K562 (cell line): ENCODE measurements around the gene CLSTN1. TPM values are rescaled to one million over a fixed set of nuclear protein-coding genes. Genes with fewer than 3 reads are reported as not detected.

Source experiments
- ATF1 ChIP-seq, 2 experiments: fragments of 450-650 bp in 1 of 2; IDR thresholded peaks; 2 replicates each; pipeline ENCODE4 v1.6.1; 2016; ENCODE audit warnings: missing compliant biosample characterization in 1 of 2, missing genetic modification characterization in 1 of 2
- C11orf30 ChIP-seq: fragments of 450-650 bp; IDR thresholded peaks from 2 replicates; pipeline ENCODE4 v1.6.1; 2016; ENCODE audit warnings: low read depth, mild to moderate bottlenecking
- E2F3 ChIP-seq: fragments of 250-450 bp; sonication (Bioruptor Pico); IDR thresholded peaks from 2 replicates; pipeline ENCODE4 v1.4.0; 2020; ENCODE audit warnings: mild to moderate bottlenecking
- E2F8 ChIP-seq: fragments of 450-650 bp; IDR thresholded peaks from 2 replicates; pipeline ENCODE4 v1.7.1; 2018; ENCODE audit warnings: mild to moderate bottlenecking, low read depth; ENCODE audit not compliant: partially characterized antibody
- FOXA3 ChIP-seq, 2 experiments: fragments of 450-650 bp in 1 of 2; sonication (generic) in 1 of 2; formaldehyde crosslinking; IDR thresholded peaks in 1 of 2; conservative IDR thresholded peaks in 1 of 2; 2 replicates each; pipeline versions ENCODE4 v1.4.0 to v1.8.0; 2020 to 2022; ENCODE audit warnings: mild to moderate bottlenecking in 2 of 2, missing genetic modification reagents in 1 of 2
- KLF10 ChIP-seq: fragments of 250-450 bp; sonication (Bioruptor Pico); IDR thresholded peaks from 2 replicates; pipeline ENCODE4 v1.6.1; 2021; ENCODE audit warnings: matching md5 sums
- KLF6 ChIP-seq: fragments of 250-450 bp; sonication (Bioruptor Pico); IDR thresholded peaks from 2 replicates; pipeline ENCODE4 v1.4.0; 2020; ENCODE audit warnings: mild to moderate bottlenecking, moderate library complexity, borderline replicate concordance
- PKNOX1 ChIP-seq: fragments of 450-650 bp; IDR thresholded peaks from 2 replicates; pipeline ENCODE4 v1.6.1; 2016
- PML ChIP-seq: IDR thresholded peaks from 2 replicates; pipeline ENCODE4 v1.6.1; 2012; ENCODE audit warnings: low read length, inconsistent platforms
- POLR2A ChIP-seq: fragments of 450-650 bp; conservative IDR thresholded peaks from 2 replicates; pipeline ENCODE4 v1.6.1; 2016
- POLR2AphosphoS2 ChIP-seq: IDR thresholded peaks from 2 replicates; pipeline ENCODE4 v1.6.1; 2012; ENCODE audit warnings: low read length, improper control_type of control experiment
- RBM14 ChIP-seq: fragments of 200-400 bp; formaldehyde crosslinking; IDR thresholded peaks from 2 replicates; pipeline ENCODE4 v1.6.1; 2018; ENCODE audit warnings: low read depth, mild to moderate bottlenecking, low read length, moderate library complexity, borderline replicate concordance; ENCODE audit not compliant: insufficient read depth
- SMARCC2 ChIP-seq: fragments of 450-650 bp; IDR thresholded peaks from 2 replicates; pipeline ENCODE4 v1.6.1; 2017; ENCODE audit warnings: antibody characterized with exemption, moderate library complexity, mild to moderate bottlenecking, low read depth
- TCF7 ChIP-seq: sonication (generic); IDR thresholded peaks from 2 replicates; pipeline ENCODE4 v1.6.1; 2016; ENCODE audit warnings: antibody characterized with exemption, borderline replicate concordance
- ZNF121 ChIP-seq: sonication (generic); formaldehyde crosslinking; conservative IDR thresholded peaks from 2 replicates; pipeline ENCODE4 v1.8.0; 2022; ENCODE audit warnings: missing genetic modification reagents
- ZNF23 ChIP-seq: fragments of 250-450 bp; sonication (Bioruptor Pico); IDR thresholded peaks from 2 replicates; pipeline ENCODE4 v1.4.0; 2020; ENCODE audit warnings: mild to moderate bottlenecking
- ZNF324 ChIP-seq: fragments of 250-450 bp; sonication (Bioruptor Pico); IDR thresholded peaks from 2 replicates; pipeline ENCODE4 v1.4.0; 2020; ENCODE audit warnings: mild to moderate bottlenecking
- polyA plus RNA-seq, 8 experiments: library from polyadenylated mRNA; depleted of rRNA in 4 of 8; stranded (reverse) in 5 of 8; unstranded in 3 of 8; fragments of >200 nt; fragmentation: Nextera tagmentation in 2 of 8; fragmentation: Illumina TruSeq in 1 of 8; extraction: Ambion mirVana in 2 of 8; extraction: Trizol in 1 of 8; gene quantifications; 2 replicates each; pipeline versions ENCODE4 v1.2.1 to v1.2.3, GENCODE V29; 2011 to 2014; ENCODE audit warnings: inconsistent platforms in 1 of 8, missing spikeins in 1 of 8
- total RNA-seq, 7 experiments: library from RNA; depleted of rRNA in 6 of 7; stranded (reverse); fragments of >200 nt in 6 of 7; fragmentation: Illumina TruSeq in 2 of 7; extraction: Trizol in 2 of 7; gene quantifications; 2 replicates each; pipeline versions ENCODE4 v1.2.1 to v1.2.3, GENCODE V29; 2011 to 2021; ENCODE audit warnings: low replicate concordance in 1 of 7
- TF ChIP-seq, protein P1 (sequence below): fragments of 450-650 bp; conservative IDR thresholded peaks from 2 replicates; pipeline ENCODE4 v1.6.1; 2016; ENCODE audit warnings: missing genetic modification characterization, low read depth, mild to moderate bottlenecking, missing compliant biosample characterization, moderate library complexity
- TF ChIP-seq, protein P2 (sequence below): fragments of 450-650 bp; formaldehyde crosslinking; IDR thresholded peaks from 2 replicates; pipeline ENCODE4 v1.4.0; 2020; ENCODE audit warnings: mild to moderate bottlenecking, moderate library complexity
- TF ChIP-seq, protein P3 (sequence below): fragments of 250-450 bp; sonication (Bioruptor Pico); IDR thresholded peaks from 2 replicates; pipeline ENCODE4 v1.4.0; 2020; ENCODE audit warnings: borderline replicate concordance

CLSTN1 gene
- total and polyA plus RNA-seq, 9 of the 15 experiments (the other 6 are each of a cell fraction or from before 2014, with no cell fraction given), result 1.1 to 32.5 (median 13.3) TPM

DNA sequence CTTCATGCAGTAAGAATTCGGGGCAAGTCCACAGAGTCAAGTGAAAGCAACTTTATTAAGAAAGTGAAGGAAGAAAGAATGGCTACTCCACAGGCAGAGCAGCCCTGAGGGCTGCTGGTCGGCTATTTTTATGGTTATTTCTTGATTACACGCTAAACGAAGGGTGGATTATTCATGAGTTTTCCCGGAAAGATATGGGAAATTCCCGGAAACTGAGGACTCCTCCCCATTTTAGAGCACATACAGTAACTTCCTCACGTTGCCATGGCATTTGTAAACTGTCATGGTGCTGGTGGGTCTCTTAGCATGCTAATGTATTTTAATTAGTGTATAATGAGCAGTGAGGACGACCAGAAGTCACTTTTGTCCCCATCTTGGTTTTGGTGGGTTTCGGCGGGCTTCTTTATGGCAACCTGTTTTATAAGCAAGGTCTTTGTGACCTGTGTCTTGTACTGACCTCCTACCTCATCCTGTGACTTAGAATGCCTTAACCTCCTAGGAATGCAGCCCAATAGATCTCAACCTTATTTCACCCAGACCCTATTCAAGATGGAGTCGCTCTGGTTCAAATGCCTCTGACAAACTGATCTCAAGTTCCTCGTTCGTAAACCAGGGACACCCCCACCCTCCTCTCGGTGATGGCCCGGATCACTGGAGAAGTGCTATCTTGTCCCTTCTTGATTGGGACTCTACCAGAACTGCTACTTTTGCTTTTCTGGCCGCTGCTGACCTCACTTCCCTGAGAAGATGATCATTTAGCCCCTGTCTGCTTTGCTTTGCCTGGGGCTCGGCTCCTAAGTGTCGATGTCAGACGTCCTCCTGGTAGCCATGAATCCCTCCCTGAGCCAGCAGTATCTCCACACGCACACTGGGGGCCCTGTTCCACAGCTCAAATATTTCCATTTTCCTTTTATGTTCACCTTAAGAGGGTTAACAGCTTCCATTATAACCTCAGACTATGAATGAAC, 48.8 kb downstream of the CLSTN1 start (continued):
- TF ChIP-seq ATF1 (CRISPR knock-in tag; IDR thresholded peaks at IDR 0.05) (no peak), ATF1 (tag; IDR thresholded peaks at IDR 0.05) (0 out of 2 replicates have a peak, but pooled peaks have one; percentile 48), RBM14 (no peak), FOXA3 (CRISPR knock-in tag; conservative IDR thresholded peaks at IDR 0.05 in 1 of 2, IDR thresholded peaks at IDR 0.05 in 1 of 2) (no peak), ZNF23 (CRISPR knock-in tag) (no peak), PKNOX1 (no peak), ZNF121 (no peak), POLR2A (no peak), KLF10 (CRISPR knock-in tag) (no peak), PML (no peak), E2F8 (no peak), E2F3 (peak; percentile 89), KLF6 (CRISPR knock-in tag) (peak; percentile 81), POLR2AphosphoS2 (no peak), TCF7 (no peak), ZNF324 (CRISPR knock-in tag) (peak; percentile 39; the same call in 1 of the 2 replicates), C11orf30 (no peak), SMARCC2 (no peak)
- TF ChIP-seq, protein P1, sequence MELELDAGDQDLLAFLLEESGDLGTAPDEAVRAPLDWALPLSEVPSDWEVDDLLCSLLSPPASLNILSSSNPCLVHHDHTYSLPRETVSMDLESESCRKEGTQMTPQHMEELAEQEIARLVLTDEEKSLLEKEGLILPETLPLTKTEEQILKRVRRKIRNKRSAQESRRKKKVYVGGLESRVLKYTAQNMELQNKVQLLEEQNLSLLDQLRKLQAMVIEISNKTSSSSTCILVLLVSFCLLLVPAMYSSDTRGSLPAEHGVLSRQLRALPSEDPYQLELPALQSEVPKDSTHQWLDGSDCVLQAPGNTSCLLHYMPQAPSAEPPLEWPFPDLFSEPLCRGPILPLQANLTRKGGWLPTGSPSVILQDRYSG (tag), result peak; percentile 98
- TF ChIP-seq, protein P2, sequence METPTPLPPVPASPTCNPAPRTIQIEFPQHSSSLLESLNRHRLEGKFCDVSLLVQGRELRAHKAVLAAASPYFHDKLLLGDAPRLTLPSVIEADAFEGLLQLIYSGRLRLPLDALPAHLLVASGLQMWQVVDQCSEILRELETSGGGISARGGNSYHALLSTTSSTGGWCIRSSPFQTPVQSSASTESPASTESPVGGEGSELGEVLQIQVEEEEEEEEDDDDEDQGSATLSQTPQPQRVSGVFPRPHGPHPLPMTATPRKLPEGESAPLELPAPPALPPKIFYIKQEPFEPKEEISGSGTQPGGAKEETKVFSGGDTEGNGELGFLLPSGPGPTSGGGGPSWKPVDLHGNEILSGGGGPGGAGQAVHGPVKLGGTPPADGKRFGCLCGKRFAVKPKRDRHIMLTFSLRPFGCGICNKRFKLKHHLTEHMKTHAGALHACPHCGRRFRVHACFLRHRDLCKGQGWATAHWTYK, result peak; percentile 81
- TF ChIP-seq, protein P3, sequence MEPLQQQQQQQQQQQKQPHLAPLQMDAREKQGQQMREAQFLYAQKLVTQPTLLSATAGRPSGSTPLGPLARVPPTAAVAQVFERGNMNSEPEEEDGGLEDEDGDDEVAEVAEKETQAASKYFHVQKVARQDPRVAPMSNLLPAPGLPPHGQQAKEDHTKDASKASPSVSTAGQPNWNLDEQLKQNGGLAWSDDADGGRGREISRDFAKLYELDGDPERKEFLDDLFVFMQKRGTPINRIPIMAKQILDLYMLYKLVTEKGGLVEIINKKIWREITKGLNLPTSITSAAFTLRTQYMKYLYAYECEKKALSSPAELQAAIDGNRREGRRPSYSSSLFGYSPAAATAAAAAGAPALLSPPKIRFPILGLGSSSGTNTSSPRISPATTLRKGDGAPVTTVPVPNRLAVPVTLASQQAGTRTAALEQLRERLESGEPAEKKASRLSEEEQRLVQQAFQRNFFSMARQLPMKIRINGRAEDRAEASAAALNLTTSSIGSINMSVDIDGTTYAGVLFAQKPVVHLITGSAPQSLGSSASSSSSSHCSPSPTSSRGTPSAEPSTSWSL (CRISPR knock-in tag), result no peak
